ENCODE data around the gene CRHBP.
"Not testable (repeated sequence)": the region's sequence is repeated elsewhere in the genome, so short reads cannot be mapped to it uniquely, and the experiment has no call there.

Gene CRHBP

GRCh38 chr5:76952795-76953536 lies at the start of gene CRHBP:
TSS of gene CRHBP (plus strand) at chr5:76953045. CDS start at chr5:76953135, 90 bp downstream.
- no peak for DNase-seq

GRCh38 chr5:76908166-76908565 lies 44.7 kb upstream of the CRHBP start:
- no peak for DNase-seq

GRCh38 chr5:76910344-76910933 lies 42.4 kb upstream of the CRHBP start:
- not testable (repeated sequence) for DNase-seq

GRCh38 chr5:76914671-76915070 lies 38.2 kb upstream of the CRHBP start:
- not testable (repeated sequence) for DNase-seq

GRCh38 chr5:76918539-76918938 lies 34.3 kb upstream of the CRHBP start:
- DNase-seq: no peak

DNA sequence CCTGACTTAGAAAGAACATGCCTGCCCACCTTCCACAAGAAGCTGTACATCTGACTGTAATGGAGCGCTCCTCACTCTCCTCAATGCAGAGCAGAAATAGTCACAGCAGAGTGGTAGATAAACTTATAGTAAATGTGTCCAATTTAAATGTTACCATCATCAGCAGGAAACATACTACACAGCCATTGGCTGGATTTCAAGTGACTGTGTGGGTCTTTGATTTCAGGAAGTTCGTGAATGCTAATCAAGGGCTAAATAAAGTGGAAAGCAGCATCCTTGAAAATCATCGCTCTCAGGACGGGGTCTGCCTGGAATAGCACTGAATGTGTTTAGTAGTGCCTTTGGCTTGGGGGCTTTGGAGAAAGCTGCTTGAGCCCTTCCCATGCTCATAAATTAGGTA lies 32.4 kb upstream of the CRHBP start:
- DNase-seq: no peak

DNA sequence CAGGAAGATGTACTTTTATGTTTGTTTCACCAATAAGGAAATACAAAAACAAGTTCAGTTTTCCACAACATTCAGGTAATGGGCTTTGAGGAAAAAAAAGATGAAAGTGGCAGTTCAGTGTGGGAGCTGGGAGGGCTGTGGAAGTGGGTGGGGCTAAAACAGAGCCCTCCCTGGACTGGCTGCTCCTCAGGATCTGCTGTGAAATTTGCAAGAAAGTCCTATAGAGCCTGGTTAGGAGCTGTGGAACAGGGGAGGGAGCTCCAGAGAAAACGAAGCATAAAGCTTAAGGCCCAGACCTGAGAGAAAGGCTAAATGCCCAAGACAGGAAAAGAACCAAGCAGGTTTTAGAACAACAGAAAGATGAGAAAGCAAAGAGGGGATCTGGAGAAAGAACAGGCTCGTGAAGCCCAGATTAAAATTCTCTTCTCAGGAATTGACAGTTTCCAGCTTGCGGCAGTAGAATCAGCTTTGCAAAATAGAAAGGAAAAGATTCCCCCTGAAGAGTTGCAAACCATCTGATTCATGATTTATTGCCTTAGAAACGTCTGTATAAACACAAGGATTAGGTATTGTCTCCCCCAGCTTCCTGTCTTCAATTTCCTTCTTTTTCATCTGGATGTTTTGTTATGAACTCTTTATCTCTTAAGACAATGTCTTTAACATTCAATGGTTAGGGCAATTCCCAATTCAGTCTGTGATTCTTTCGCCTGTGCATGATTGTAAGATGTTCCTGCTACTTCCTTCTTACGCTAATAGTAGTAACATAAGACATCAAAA lies 26.3 kb upstream of the CRHBP start:
- no peak for DNase-seq

- no peak for DNase-seq
Measured at GRCh38 chr5:76927961-76928360, 24.9 kb upstream of the CRHBP start.

- no peak for DNase-seq
Measured at GRCh38 chr5:76930083-76930482, 22.8 kb upstream of the CRHBP start.

GRCh38 chr5:76938177-76938576 lies 14.7 kb upstream of the CRHBP start:
- DNase-seq: no peak

- DNase-seq: no peak
Measured at GRCh38 chr5:76941000-76941399, 11.8 kb upstream of the CRHBP start.

DNA sequence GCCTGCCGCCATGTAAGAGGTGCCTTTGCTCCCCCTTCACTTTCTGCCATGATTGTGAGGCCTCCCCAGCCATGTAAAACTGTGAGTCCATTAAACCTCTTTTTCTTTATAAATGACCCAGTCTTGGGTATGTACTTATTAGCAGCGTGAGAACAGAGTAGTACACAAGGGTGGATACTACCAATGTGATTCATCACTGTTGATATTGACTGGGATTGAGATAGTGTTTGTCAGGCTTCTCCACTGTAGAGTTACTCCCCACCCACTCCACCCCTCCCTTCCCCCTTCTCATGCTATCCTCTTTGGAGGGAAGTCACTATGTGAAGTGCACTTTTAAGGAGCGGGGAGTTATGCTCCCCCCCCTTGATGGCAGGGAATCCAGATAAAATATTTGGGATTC lies 11.4 kb upstream of the CRHBP start:
- no peak for DNase-seq

DNA sequence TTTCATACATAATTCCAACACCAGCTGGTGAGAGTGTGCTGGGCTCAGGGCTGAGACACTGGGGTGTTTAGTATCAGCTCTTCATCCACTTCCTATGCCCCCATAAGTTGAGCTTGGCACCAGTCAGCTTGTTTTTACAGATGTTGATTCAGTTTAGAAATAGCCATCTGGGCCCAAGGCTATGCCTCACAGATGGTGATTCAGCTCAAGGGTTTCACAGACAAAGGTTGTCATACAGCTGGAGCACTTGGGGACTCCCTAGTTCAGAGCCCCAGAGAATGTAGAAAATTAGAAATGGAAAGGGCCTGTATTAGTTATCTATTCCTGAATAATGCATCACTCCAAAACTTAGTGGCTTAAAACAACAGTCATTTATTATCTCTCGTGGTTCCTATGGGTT lies 10.3 kb upstream of the CRHBP start:
- DNase-seq: peak; percentile 59

- no peak for DNase-seq
Measured at GRCh38 chr5:76943006-76943405, 9.8 kb upstream of the CRHBP start.

DNA sequence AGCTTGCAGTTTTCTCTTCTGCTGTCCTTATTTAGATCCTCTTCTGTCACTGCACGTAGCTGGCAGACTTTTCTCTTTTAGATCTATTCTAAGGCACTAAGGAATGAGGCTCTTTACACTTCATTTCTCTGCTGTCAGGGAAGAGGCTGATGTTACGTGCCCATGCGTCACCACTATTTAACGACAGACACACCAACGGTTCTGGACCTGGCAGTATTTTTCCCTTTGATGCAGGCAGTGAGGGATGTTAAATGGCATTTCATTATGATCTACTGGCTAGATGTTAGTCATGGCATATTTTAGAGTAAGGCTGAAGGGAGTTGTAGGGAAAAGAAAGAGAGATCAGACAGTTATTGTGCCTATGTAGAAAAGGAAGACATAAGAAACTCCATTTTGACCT lies 8.2 kb upstream of the CRHBP start:
- no peak for DNase-seq

DNA sequence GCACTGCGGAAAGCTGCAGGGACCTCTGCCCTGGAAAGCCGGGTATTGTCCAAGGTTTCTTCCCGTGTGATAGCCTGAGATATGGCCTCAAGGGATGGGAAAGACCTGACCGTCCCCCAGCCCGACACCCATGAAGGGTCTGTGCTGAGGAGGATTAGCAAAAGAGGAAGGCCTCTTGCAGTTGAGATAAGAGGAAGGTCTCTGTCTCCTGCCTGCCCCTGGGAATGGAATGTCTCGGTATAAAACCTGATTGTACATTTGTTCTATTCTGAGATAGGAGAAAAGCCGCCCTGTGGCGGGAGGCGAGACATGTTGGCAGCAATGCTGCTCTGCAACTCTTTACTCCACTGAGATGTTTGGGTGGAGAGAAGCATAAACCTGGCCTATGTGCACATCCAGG lies 7.6 kb upstream of the CRHBP start:
- DNase-seq: not testable (repeated sequence)

DNA sequence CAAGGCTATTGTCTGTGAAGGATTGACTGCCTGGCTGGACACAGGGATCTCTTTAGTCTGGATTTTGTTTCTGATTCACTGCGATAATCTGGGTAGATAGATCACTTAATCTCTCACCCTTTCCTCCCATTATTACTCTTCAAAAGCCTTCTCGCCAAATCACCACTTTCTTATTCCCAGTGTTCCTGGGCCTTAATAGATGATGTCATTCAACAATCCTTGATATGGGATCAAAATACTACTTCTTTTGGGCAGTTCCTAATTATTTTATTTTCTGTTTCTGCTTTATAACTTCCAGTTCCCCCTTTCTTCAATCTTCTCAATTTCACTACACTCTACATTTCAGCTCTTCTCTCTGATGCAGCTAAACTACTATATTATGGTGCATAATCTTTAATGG lies 6.8 kb upstream of the CRHBP start:
- DNase-seq: no peak

GRCh38 chr5:76947082-76947503 lies 5.8 kb upstream of the CRHBP start:
- no peak for DNase-seq

GRCh38 chr5:76953551-76954382 lies 922 bp downstream of the CRHBP start:
- no peak for DNase-seq

DNA sequence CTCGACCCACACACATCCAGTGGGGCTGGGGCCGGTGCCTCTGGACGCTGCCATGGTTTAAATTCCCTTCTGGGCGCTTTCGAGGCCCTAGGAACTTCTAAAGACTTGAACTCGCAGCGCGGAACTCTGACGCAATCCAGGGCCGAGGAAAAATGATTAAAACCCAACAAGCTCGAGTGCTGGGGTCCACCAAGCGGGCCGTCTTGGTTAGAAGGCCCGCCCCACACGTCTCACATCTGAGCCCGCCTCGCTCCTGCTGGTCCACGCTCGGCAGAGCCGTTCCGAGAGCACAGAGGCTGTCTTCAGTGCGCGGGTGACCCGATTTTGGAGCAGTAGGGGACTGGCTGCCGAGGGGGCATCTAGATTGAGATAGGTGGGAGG lies 1.5 kb downstream of the CRHBP start:
- DNase-seq: no peak

DNA sequence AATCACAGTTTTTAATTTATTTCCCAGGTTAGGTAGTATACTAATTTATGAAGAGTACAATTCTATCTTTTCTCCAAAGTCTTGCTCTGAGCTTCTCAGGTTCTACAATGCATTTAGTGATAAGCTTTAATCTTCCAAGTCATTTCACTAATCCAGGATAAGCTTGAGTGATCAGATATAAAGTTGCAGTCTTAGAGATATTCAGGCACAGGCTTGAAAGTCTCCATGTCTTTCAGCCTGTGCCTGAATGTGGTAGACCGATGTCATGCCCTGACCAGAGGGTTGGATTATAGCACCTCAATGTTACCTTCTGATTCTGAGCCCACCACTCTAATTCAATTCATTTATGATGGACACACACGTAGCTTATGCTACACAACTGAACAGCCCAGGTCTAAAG lies 3.2 kb downstream of the CRHBP start:
- DNase-seq: no peak

- no peak for DNase-seq
Measured at GRCh38 chr5:76958991-76959767, 6.3 kb downstream of the CRHBP start.

All from NCI-H524 treated with DMSO at 0.1 percent for 48 hours (cell line).